HG02885 (cell line): ENCODE measurements around the gene MYL12A.

ENCODE experiments used
- ATAC-seq: cut with Tn5 transposase; IDR thresholded peaks from one replicate; pipeline ENCODE4 v1.9.1; 2021; ENCODE audit warnings: mild to moderate bottlenecking; ENCODE audit not compliant: unreplicated experiment, poor library complexity

Gene MYL12A

GRCh38 chr18:3223356-3223755 is 24.2 kb upstream of the MYL12A start:
- no peak for ATAC-seq

DNA sequence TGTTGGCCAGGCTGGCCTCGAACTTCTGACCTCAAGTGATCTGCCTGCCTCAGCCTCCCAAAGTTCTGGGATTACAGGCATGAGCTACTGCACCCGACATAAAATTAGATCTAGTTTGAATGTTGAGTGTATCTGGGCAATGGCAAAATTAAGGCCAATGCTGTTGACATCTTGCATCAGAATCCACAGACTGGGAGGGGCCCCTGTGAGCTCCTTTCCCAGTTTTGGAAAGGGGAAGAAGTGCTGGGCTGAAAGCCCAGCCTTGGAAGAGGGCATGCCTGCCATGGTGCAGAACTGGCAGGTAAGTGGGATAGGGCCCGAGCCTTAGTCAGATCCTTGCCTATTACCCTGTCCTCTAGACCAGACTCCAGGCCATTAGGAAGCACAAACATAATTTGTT is 23.4 kb upstream of the MYL12A start:
- no peak for ATAC-seq

GRCh38 chr18:3225588-3225987 is 22.0 kb upstream of the MYL12A start:
- no peak for ATAC-seq

DNA sequence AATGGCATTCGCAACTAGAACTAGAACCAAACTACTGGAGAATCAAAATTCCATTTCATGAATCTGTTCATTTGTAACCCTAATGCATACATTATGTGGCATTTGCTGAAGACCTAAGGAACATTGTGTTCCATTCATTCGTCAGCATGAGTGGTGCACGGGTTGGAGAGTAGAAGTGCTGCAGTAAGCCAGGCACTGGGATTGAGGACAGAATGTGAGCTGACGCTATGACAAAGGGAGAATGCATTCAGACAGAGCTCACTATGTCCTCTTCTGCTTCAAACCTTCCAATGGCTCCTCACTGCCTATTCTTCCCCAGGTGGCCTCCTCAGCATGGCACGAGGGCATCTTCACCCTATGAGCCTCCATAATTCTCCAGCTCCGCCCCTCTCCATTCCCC is 21.6 kb upstream of the MYL12A start:
- no peak for ATAC-seq

- no peak for ATAC-seq
These were observed 16.9 kb upstream of the MYL12A start for GRCh38 chr18:3230401-3231334.

DNA sequence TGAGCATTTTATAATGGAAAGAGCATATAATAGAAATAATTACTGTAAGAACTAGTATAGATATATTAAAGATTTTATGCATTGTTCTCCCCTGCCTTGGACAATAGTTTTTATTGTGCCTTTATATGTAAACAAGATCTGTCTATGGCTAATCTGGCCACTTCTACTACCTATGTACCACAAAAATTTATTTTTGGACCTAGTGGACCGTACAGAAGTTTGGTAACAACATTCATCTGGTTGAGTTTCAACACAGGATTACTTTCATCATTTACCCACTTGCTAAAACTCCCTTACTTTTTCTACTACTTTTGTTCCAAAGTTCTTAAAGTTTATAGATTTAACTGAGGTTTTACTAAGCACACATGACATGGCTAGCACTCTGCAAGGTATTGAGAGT is 14.6 kb upstream of the MYL12A start:
- ATAC-seq: no peak

DNA sequence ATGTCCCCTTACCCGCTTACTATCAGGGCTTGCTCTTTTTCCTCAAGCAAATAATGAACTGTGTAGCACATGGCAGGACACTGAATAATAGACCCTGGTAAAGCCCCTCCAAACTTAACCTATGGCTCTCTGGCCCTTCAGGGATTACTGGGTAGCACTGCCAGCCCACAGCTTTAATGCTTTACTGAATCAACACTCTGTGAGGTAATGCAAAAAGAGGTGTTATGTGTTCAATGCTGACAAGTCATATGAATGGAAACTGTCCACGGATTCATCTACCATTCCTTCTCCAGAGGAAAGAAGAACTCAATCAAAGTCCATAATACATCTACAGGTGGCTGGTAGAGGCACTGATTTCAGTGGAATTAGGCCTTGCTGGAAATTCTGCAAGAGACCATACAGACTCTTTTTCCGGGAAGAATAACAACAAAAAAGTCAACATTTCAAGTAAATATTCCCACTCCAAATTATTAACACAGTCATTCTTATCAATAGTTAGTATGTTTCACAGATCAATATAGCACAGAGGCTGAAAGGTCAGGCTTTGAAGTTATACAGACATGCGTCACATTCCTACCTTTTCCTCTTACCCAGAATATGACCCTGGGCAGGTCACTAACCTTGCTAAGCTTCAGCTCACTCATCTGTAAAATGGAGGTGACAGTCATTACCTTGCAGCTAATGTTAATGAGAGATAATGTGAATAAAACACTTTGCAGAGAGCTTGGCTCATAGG is 14.0 kb upstream of the MYL12A start:
- ATAC-seq: no peak

- ATAC-seq: no peak
These were observed 13.1 kb upstream of the MYL12A start for GRCh38 chr18:3234457-3234856.

GRCh38 chr18:3235846-3236245 is 11.8 kb upstream of the MYL12A start:
- no peak for ATAC-seq

DNA sequence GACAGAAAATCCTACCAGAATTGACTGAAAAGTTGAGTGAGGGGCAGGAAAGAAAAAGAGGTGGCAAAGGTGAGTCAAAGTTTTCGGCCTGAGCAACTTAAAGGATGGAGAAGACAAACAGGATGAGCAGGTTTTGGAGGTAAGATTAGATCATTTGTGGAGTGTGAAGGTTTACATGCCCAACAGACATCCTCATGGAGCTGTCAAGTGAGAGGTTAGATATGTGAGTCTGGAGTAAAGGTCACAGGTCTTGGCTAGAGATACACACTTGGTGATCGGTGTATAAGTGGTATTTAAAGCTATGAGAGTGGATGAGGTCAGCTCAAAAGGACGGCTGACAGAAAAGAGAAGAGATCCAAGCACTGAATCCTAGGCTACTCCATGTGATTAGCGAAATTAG is 11.1 kb upstream of the MYL12A start:
- ATAC-seq: no peak

DNA sequence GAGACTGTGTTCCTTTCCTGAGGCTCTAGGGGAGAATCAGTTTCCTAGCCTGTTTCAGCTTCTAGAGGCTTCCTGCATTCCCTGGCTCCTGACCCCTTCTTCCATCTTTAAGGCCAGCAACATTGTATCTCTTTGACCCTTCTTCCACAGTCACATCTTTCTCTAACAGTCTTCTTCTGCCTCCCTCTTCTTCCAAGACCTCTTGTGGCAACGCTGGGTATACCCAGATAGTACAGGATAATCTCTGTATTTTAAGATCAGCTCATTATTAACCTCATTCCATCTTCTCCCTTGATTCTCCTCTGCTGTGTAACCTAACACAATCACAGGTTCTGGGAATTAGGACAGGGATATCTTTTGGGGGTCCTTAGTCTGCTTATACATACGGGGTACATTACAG is 8.9 kb upstream of the MYL12A start:
- no peak for ATAC-seq

DNA sequence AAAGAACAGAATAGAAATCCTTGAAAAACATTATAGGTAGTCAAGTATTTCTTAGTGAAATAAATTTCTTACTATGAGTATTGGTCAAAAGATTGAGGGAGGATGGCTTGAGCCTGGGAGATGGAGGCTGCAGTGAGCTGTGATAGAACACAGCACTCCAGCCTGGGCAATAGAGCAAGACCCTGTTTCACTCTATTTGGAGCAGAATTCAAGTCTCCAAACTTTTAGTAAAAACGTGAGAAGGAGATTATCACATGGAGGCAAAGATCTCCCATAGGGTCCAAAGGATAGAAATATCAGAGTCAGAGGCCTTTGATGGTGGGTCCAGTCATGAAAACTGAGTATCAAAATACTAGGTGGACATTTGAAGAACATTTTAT is 2.4 kb upstream of the MYL12A start:
- ATAC-seq: no peak

DNA sequence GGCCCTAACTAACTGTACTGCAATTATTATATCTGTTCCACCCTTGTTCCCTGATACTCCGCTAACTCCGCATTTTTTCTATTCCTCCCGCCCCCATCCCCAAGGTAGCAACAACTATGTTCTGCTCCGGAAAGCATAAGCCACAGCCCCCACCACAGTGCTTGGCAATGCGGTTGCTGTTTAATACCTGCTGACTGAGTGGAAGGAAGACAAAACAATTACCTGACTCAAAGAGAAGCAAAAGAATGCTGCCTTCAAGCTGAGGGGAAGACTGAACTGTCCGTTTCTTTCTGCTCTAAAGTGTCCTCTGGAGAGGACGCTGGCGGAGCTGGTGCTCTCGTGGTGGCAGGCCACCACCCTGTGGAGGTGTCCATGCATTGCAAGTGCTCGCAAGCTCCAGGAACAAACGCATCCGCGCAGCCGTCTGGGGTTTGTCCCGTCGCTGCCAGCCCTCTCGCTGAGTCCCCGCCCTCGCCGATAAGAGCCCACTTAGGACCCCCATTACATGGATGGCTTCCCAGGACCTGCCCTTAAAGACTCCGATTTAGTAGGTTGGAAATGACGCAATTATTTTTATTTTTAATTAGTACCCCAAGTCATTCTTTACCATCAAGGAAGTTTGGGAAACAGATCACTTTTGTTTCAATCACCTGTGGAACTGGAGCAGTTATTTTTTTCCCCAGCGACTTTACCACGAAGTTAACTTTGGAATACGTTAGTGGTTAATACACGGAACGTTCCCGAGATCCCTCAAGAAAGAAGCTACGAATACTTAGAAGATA is 1.6 kb upstream of the MYL12A start:
- peak; percentile 59 for ATAC-seq

DNA sequence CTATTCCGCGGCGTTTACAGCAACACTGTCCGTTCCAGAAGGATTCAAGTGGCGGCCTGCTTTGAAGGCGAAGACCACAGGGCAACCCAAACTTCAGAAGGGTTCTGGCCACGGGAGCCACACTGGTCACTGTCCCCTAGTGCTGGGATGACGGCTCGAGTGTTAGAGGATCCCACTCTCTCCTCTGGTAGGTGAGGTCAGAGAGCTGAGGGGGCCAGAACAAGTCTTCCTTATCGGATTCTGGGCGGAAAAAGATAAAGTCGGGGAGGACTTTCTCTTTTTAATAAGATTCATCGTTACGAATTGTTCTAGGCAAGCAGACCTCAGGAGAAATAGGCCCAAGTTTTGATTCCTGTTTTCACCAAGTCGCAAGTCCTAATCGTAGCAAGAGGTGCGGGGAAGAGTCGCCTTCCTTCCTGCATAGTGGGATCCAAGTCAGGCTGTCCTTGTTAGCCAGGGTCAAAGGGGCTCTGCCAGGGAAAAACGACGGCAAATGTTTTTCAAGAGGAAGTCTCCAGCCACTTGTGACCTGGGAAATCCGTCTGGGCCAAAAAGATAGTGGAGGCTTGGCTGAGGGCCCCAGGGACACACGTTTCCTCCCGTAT is 864 bp upstream of the MYL12A start:
- ATAC-seq: no peak

DNA sequence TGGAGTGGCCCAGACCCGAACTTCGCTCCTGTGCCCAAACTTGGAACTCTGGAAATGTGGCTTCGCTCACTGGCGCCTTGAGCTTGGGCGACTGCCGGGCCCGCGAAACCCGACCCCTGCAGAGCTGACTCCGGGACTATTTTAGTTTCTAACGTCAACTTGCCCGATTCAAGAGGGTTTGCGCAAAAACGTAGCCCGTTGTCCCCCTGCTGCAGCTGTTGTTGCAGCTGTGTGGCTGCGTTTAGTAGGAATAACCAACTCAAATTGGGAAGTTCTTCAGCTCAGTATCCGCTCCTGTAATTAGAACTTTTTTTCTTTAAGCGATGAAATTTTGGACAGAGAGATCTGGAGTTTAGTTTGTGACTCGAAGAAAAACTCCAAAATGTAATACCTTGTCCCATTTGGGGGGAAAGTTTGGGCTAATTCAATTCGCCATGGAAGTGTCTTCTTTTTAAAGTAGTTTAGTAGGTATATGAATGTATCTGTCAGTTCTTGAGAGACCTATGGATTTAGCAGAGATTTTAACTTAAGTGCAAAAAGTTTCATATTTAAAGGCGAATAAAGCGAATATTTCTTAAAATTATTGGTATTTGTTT is 559 bp downstream of the MYL12A start:
- ATAC-seq: no peak

DNA sequence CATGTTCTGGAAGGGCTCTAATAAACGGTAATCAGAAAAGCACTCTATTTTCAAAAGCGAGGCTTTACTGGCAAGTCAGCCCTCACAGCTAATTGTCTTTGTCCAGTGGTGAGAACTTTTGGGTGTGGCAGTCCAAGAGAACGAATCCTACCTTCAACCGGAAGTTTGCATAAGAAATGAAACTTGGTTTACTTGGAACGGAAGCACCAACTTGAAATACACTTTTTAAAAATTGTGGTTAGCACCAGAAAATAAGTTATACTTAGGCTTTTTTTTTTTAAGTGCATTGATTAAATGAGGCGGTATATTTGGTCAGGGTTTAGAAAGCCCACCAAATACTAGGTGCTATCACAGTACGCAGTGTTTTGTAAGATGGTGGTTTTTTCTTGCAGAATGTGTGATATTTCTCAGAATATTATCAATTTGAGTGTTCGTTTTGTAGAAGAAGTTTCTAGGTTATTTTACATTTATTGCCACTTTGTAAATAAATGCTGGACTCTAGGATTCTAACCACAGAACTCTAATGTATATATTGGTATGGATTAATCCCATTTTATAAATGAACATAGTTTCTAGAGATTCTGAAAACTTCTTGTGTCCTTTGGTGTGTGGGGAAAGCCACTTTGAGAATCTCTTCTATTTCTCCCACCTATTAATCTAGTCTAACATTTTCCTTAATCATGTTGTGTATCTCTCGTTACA is 1.2 kb downstream of the MYL12A start:
- no peak for ATAC-seq

DNA sequence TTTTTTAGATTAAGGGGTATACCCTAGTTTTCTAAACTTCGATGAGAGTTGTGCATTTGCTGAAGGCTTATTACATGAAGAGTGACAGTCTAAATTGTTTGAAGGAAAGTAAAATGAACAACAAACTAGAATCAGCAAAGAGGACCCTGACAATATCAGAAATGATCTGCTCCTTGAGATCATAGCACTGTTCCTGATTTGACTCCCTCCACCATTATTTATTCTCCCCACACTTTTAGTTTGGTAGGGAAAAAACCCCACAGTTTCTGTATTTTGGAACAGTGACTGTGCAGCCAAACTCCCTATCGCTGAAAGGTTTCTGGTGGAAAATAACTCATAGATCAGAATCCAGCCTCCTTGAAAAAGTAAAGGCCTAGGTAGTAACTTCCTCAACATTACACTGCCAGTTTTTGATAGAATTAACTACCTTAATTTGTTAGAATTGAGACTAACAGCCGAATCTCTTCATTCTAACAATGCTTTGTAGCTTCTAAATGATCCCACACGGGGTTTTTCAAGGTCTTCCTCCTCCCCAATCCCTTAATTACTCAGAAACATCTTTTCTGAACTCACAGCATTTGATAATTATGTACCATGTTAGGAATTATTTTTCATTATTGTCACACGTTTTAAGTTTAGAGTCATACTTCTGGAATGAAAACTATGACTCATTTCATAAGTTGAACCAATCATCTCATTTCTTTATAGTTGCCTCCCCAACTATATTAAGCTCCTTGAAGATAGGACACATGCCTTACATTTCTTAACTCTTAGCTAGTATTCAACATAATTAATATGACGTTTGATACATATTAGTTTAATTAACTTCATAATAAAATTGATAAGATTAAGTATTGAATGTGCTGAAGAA is 2.9 kb downstream of the MYL12A start:
- ATAC-seq: no peak

GRCh38 chr18:3251249-3251962 is 3.8 kb downstream of the MYL12A start:
- no peak for ATAC-seq
